Psoas muscle (tissue), 8 donors: ENCODE measurements around the gene OR10G3. TPM values are rescaled to one million over a fixed set of nuclear protein-coding genes. Genes with fewer than 3 reads are reported as not detected.

Source experiments
- ATAC-seq, 4 donors: fragments of 200-7000 bp; cut with Tn5 transposase; one replicate each; pipeline ENCODE4 v1.9.1; 2020; ENCODE audit warnings: moderate library complexity in 3 of 4, mild to moderate bottlenecking in 2 of 4
- DNase-seq, 2 donors: peaks; one replicate each; pipeline ENCODE4 v3.0.0-alpha.2; 2020
- H3K27ac ChIP-seq: fragments of 200-600 bp; one replicate; pipeline ENCODE4 v1.8.0; 2022
- H3K27me3 ChIP-seq, 3 donors: fragments of 200-600 bp in 1 of 3; one replicate each; pipeline versions ENCODE4 v1.6.1 to v1.8.0; 2013 to 2022; ENCODE audit warnings: low read length in 2 of 3, mild to moderate bottlenecking in 2 of 3, moderate library complexity in 1 of 3; ENCODE audit not compliant: insufficient read depth in 3 of 3
- H3K36me3 ChIP-seq, 2 donors: fragments of 200-600 bp in 1 of 2; one replicate each; pipeline versions ENCODE4 v1.6.1 to v1.8.0; 2013 to 2022; ENCODE audit warnings: low read depth in 1 of 2, mild to moderate bottlenecking in 1 of 2, moderate library complexity in 1 of 2; ENCODE audit not compliant: insufficient read depth in 1 of 2
- H3K4me1 ChIP-seq: fragments of 200-600 bp; one replicate; pipeline ENCODE4 v1.8.0; 2022
- H3K4me3 ChIP-seq: fragments of 200-600 bp; one replicate; pipeline ENCODE4 v1.8.0; 2022; ENCODE audit warnings: mild to moderate bottlenecking
- H3K9me3 ChIP-seq: fragments of 200-600 bp; one replicate; pipeline ENCODE4 v1.8.0; 2022
- CTCF ChIP-seq: fragments of 200-600 bp; IDR thresholded peaks from one replicate; pipeline ENCODE4 v1.8.0; 2022; ENCODE audit warnings: antibody characterized with exemption
- WGBS, 3 donors: extraction: QIAGEN DNeasy Blood & Tissue Kit; methylation state at CpG; one replicate each; pipeline versions ENCODE4 v1.1.6 to v1.1.7; 2013; 5-methylcytosine and 5-hydroxymethylcytosine counted together
- intact Hi-C, 2 donors: fragments of 100-400 bp; cut with DNase I; formaldehyde crosslinking; loops; one replicate each; pipeline versions ENCODE4 v1.11.0 to v1.14.2; 2022
- polyA plus RNA-seq, 3 donors: library from polyadenylated mRNA; stranded (reverse); fragments of 200-250 nt; gene quantifications; one replicate each; pipeline ENCODE4 v1.2.3, GENCODE V29; 2013
- total RNA-seq, 4 donors: library from RNA; stranded (reverse); fragmentation: NEBNext Ultra II Directional in 2 of 4; extraction: Animal tissue kit (Norgen Biotek cat#: 25700) in 2 of 4; gene quantifications; one replicate each; pipeline versions ENCODE4 v1.2.1 to v1.2.4, GENCODE V29; 2021 to 2023
- donor health status: healthy with polysubstance abuse.
- donor health status: DM: no; HTN: no; CAD: no; lungs with moderate emphysema.
- donor health status: Bipolar disorder and iron deficiency.
- donor health status: healthy.
- donor health status: DM: yes; HTN: yes; CAD: no.
- donor health status: DM: no; HTN: no; CAD: no.
- donor health status: DM: no; HTN: no; CAD: no.
- donor health status: DM: yes; HTN: yes; CAD: no.

OR10G3 gene
- total and polyA plus RNA-seq, 7 donors: not detected

DNA sequence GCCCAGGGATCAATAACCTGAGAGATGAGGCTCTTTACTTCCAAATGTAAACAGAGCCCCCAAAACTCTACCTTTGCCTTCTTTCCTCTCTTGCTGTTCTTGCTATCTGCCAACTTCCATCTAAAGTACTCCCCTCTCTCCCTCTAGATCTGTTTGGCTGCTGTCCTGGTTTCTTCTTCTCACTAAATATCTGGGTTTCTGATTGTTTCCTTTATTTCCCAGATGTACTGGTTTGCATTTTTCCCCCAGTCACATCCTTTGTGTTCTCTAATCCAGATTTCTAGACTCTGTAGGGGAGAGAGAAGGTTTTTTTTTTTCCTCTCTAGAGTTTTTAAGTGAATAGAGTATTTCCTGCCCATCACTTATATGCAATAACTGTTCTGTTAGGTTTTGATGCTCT is 46.6 kb downstream of the OR10G3 start:
- no peak overlapping the region for H3K27ac ChIP-seq
- H3K9me3 ChIP-seq: no peaks in the 10 kb centered on the region
- H3K36me3 ChIP-seq: no peaks in the 10 kb centered on the region
- ATAC-seq (no peak), DNase-seq (no peak)
- no peak for TF ChIP-seq CTCF
- peaks cover 4 to 40% (median 4%) of the 10 kb centered on the region in 3 donors for H3K27me3 ChIP-seq
- no peaks in the 10 kb centered on the region for H3K4me1 ChIP-seq
- H3K4me3 ChIP-seq: no peak overlapping the region
- intact Hi-C loops: no loop called here

DNA sequence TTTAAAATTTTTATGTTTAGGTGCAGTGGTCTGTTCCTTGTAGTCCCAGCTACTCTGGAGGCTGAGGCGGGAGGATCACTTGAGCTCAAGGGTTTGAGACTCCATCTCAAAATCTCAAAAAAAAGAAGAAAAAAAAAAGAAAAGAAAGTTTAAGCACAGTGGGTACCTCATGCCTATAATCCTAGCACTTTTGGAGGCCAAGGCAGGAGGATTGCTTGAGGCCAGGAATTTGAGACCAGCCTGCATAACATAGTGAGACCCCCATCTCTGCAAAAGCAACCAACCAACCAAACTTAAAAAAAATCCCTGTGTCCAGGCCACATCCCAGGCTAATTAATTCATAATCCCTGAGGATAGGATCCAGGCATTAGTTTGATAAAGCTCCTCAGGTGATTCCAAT is 50.4 kb downstream of the OR10G3 start:
- Histone ChIP-seq H3K4me3 (no peak overlapping the region), H3K27me3 (peaks cover 0 to 4% (median 3%) of the 10 kb centered on the region in 3 donors), H3K36me3 (no peaks in the 10 kb centered on the region), H3K4me1 (no peaks in the 10 kb centered on the region), H3K27ac (no peak overlapping the region), H3K9me3 (no peaks in the 10 kb centered on the region)
- intact Hi-C loops: no loop called here
- DNase-seq: no peak
- WGBS, 3 donors: 88 to 93% (median 88%) methylated on average over 1 of the region's 1 CpG
- no peak for ATAC-seq
- no peak for TF ChIP-seq CTCF

DNA sequence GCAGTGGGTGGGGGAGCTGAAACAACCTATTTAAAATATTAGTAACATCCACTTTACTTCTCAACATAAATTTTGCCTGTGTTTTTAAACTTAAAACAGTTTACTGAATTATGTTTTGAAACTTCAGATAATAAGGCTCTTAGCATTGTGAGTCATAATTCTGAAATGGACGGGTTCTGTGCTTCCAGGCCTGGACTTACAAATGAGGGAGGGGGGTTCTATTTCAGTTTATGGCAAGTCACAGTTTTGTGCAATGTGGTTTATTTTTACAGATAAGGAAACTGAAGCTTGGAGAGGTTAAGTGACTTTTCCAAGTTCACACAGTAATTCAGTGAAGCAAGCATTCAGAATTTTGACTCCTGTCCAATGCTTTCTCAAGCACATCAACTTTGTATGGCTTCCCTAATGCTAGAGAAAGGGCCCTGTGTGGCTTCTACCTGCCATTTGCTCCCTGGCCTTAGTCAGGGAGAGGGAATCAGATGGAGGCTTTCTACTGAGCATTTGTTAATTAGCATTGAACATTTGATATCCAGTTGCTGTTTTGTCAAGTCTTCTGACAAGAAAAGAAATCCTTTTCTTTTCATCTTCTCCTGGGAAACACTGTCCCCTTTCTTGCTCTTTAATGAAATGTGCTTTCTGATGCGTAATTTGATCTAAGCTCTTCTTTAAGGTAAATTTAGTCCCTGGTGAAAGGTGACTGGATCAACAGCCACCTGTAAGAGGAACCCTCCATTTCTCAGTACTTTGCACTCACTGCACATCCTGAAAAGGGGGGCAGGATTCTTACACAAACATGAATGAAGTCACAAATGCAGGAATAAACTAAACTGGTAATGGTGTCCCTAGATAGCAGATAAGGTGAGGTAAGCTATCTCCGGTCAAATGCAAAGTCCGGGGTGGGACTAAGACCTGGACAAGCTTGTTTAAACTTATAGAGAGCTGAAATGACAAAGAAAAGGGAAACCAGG is 51.2 kb downstream of the OR10G3 start:
- DNase-seq (no peak), ATAC-seq (no peak)
- 81 to 85% (median 84%) methylated on average over 4 of the region's 4 CpGs for WGBS, 3 donors
- Histone ChIP-seq H3K27me3 (peaks cover 0 to 1% (median 0%) of the 10 kb centered on the region in 3 donors), H3K9me3 (no peaks in the 10 kb centered on the region), H3K4me3 (no peak overlapping the region), H3K4me1 (no peaks in the 10 kb centered on the region), H3K36me3 (no peaks in the 10 kb centered on the region), H3K27ac (no peak overlapping the region)
- intact Hi-C loops: no loop called here
- no peak for TF ChIP-seq CTCF

- TF ChIP-seq CTCF: no peak
- WGBS, 3 donors: 29 to 55% (median 53%) methylated on average over 1 of the region's 1 CpG
- H3K27me3 ChIP-seq: peaks cover 0 to 2% (median 0%) of the 10 kb centered on the region in 3 donors
- no peak overlapping the region for H3K4me3 ChIP-seq
- H3K36me3 ChIP-seq: no peaks in the 10 kb centered on the region
- no peak for ATAC-seq
- intact Hi-C loops: no loop called here
- no peaks in the 10 kb centered on the region for H3K9me3 ChIP-seq
- DNase-seq: no peak
- H3K4me1 ChIP-seq: no peaks in the 10 kb centered on the region
- no peak overlapping the region for H3K27ac ChIP-seq
Measured at GRCh38 chr14:21527318-21527679, 52.6 kb downstream of the OR10G3 start.
